Adrenal gland (tissue), 12 donors: Measurements from ENCODE around the gene ESRRB. TPM values are rescaled to one million over a fixed set of nuclear protein-coding genes. Genes with fewer than 3 reads are reported as not detected.

Source experiments
- DNase-seq, 7 donors: peaks; one replicate each; pipeline ENCODE4 v3.0.0-alpha.2; 2019 to 2020
- H3K27ac ChIP-seq, 5 donors: fragments of 200-600 bp; sonication (generic) in 4 of 5; 1 replicate in 3 of 5; 2 replicates in 2 of 5; pipeline versions ENCODE4 v1.5.1 to v1.8.0; 2016 to 2020; ENCODE audit warnings: mild to moderate bottlenecking in 1 of 5
- H3K27me3 ChIP-seq: fragments of 200-600 bp; 2 replicates; pipeline ENCODE4 v1.8.0; 2021
- H3K36me3 ChIP-seq, 2 donors: fragments of 200-600 bp; replicated peaks in 1 of 2; 1 replicate in 1 of 2; 2 replicates in 1 of 2; pipeline versions ENCODE4 v1.5.1 to v1.8.0; 2018 to 2022
- H3K4me1 ChIP-seq, 2 donors: fragments of 200-600 bp; replicated peaks in 1 of 2; 1 replicate in 1 of 2; 2 replicates in 1 of 2; pipeline versions ENCODE4 v1.5.1 to v1.8.0; 2018 to 2021
- H3K4me3 ChIP-seq, 4 donors: fragments of 200-600 bp; sonication (generic) in 3 of 4; one replicate each; pipeline ENCODE4 v1.5.1; 2016 to 2018
- H3K9me3 ChIP-seq, 3 donors: fragments of 200-600 bp; sonication (generic) in 1 of 3; replicated peaks in 1 of 3; 1 replicate in 2 of 3; 2 replicates in 1 of 3; pipeline versions ENCODE4 v1.5.1 to v1.8.0; 2016 to 2021
- POLR2A ChIP-seq, 2 donors: fragments of 450-650 bp; IDR thresholded peaks; one replicate each; pipeline ENCODE4 v1.6.1; 2017; ENCODE audit warnings: antibody characterized with exemption in 2 of 2, mild to moderate bottlenecking in 2 of 2, moderate library complexity in 1 of 2
- WGBS, 4 donors: extraction: QIAGEN DNeasy Blood & Tissue Kit in 2 of 4; methylation state at CpG; one replicate each; pipeline versions ENCODE4 v1.1.5 to v1.1.7; 2013 to 2017; 5-methylcytosine and 5-hydroxymethylcytosine counted together
- intact Hi-C, 2 donors: fragments of 100-400 bp; cut with DNase I; formaldehyde crosslinking; loops; one replicate each; pipeline versions ENCODE4 v1.14.1 to v1.15.0; 2022 to 2023
- polyA plus RNA-seq, 3 donors: library from polyadenylated mRNA; stranded (reverse); fragments of 200-250 nt in 2 of 3; fragments of 350-450 nt in 1 of 3; fragmentation: Illumina TruSeq in 1 of 3; extraction: RNeasy Lipid Tissue Mini Kit (QIAGEN cat#74804) in 1 of 3; gene quantifications; one replicate each; pipeline ENCODE4 v1.2.3, GENCODE V29; 2013 to 2014
- total RNA-seq, 9 donors: library from RNA; depleted of rRNA in 4 of 9; stranded (reverse); fragments of >200 nt in 4 of 9; fragments of 120-200 nt in 1 of 9; fragmentation: NEBNext Ultra II Directional in 1 of 9; extraction: Animal tissue kit (Norgen Biotek cat#: 25700) in 1 of 9; gene quantifications; one replicate each; pipeline versions ENCODE4 v1.1.0 to v1.2.4, GENCODE V29; 2013 to 2023
- TF ChIP-seq, protein P1 (sequence below), 6 experiments: fragments of 450-650 bp in 4 of 6; fragments of 200-600 bp in 2 of 6; sonication (generic) in 1 of 6; IDR thresholded peaks; 1 replicate in 5 of 6; 2 replicates in 1 of 6; pipeline versions ENCODE4 v1.5.1 to v1.8.0; 2016 to 2021; ENCODE audit warnings: antibody characterized with exemption in 6 of 6, mild to moderate bottlenecking in 2 of 6, moderate library complexity in 1 of 6
- donor health status: healthy with polysubstance abuse.
- donor health status: Bipolar disorder and iron deficiency.
- donor health status: DM: yes; HTN: yes; CAD: no.
- donor health status: DM: no; HTN: no; CAD: no.
- donor health status: DM: no; HTN: no; CAD: no.
- donor health status: DM: yes; HTN: yes; CAD: no.

ESRRB gene
- total and polyA plus RNA-seq, 12 donors = 0.06 to 0.55 (median 0.23) TPM; not detected in 5

DNA sequence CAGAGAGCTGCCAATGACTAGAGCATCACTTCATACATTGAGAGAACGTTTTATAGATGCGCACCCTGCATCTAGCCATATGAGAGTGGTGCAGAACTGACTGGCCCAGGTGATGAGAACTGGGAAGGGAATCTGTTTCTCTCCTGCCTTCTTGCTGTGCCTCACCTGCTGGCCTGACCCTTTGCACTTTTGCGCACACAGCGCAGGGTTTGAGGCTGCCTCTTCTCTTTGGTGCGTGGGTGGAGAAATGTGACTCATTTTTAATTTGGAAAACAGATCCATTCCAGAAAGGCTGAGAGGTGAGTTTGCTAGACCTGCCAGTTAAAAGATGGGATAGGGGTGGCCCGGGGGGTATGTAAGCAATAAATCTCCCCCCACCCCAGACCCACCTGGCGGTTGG is 453 bp upstream of the ESRRB start:
- DNase-seq = no peak
- H3K27ac ChIP-seq = no peak overlapping the region
- peaks cover 26% of the 10 kb centered on the region for H3K27me3 ChIP-seq
- no peaks in the 10 kb centered on the region for H3K9me3 ChIP-seq
- no peak overlapping the region for H3K4me3 ChIP-seq
- TF ChIP-seq, protein P1, sequence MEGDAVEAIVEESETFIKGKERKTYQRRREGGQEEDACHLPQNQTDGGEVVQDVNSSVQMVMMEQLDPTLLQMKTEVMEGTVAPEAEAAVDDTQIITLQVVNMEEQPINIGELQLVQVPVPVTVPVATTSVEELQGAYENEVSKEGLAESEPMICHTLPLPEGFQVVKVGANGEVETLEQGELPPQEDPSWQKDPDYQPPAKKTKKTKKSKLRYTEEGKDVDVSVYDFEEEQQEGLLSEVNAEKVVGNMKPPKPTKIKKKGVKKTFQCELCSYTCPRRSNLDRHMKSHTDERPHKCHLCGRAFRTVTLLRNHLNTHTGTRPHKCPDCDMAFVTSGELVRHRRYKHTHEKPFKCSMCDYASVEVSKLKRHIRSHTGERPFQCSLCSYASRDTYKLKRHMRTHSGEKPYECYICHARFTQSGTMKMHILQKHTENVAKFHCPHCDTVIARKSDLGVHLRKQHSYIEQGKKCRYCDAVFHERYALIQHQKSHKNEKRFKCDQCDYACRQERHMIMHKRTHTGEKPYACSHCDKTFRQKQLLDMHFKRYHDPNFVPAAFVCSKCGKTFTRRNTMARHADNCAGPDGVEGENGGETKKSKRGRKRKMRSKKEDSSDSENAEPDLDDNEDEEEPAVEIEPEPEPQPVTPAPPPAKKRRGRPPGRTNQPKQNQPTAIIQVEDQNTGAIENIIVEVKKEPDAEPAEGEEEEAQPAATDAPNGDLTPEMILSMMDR (IDR thresholded peaks at IDR 0.05) = no peak
- no peak for TF ChIP-seq POLR2A (IDR thresholded peaks at IDR 0.05)
- peaks cover 0 to 3% of the 10 kb centered on the region in 2 donors for H3K4me1 ChIP-seq
- H3K36me3 ChIP-seq = no peaks in the 10 kb centered on the region
- 30 to 33% (median 31%) methylated on average over 3 to 7 of the region's 7 CpGs for WGBS, 4 donors
- intact Hi-C loops = no loop called here

DNA sequence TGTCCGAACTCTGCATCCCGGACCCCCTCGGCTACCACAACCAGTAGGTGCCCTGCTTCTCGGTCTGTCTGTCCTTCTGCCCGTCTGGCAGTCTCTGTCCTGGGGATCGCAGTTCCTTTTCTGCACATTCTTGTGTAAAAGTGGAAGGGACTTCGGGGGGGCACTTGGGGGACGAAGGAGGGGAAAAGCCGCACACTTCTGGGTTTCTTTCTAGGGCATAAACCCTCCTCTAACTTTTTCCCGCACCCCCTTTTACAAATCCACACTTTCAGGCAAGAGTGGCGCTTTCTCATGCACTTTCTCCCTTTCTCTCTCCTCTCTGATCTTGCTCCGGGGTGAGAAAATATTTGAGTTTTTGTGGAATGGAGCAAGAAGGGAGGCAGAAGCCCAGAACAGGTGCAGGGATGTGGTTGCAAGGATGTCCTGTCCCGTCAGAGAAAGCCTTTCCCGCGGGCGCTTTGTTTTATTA is 506 bp downstream of the ESRRB start:
- intact Hi-C loops = no loop called here
- no peaks in the 10 kb centered on the region for H3K36me3 ChIP-seq
- H3K27me3 ChIP-seq = peaks cover 29% of the 10 kb centered on the region
- H3K4me1 ChIP-seq = peaks cover 0 to 3% of the 10 kb centered on the region in 2 donors
- no peak overlapping the region for H3K27ac ChIP-seq
- TF ChIP-seq, protein P1 (IDR thresholded peaks at IDR 0.05) = no peak
- no peak for TF ChIP-seq POLR2A (IDR thresholded peaks at IDR 0.05)
- H3K4me3 ChIP-seq = peak overlapping the region in 1 of 4 donors; percentile 39
- no peak for DNase-seq
- WGBS, 4 donors = 1 to 3% (median 2%) methylated on average over 16 of the region's 16 CpGs
- H3K9me3 ChIP-seq = no peaks in the 10 kb centered on the region

DNA sequence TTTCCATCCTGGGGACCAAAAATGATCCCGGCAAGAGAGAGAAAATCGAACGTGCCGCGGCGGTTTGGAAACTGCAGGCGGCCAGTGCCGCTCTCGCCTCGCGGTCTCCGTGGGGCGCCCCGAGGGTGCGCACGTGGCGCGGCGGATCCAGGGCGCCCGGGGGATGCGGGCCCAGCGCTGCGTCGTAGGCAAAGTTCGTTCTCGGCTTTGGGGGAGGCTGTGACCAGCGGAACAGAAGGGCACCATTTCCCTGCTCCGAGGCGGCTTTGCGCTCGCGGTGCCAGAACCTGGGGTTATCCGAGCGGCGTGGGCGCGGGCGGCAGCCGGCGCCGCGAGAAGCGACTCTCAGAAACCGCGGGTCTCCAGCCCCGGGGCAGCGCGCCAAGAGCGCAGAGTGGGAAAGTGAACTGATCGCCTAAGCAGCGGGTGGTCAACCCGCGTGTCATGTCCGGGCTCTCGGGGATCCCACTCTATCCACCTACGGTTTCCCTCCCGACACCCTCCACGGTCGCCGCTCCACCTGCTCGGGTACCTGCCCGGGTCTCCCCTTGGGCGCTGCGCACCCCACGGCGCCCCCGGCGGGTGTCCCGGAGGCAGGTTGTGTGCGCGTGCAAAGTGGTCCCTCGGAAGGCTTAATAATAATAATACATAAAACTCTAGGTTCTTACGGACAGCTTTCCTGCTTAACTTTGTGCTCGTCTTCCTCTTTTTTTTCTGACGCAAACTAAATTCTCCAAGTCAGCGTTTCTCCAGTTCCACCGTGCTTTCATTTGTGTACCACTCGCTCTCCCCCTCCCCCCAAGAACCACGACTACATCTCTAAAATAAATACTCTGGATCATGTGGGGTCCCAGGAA is 1.2 kb downstream of the ESRRB start:
- H3K27me3 ChIP-seq = peaks cover 31% of the 10 kb centered on the region
- H3K9me3 ChIP-seq = no peaks in the 10 kb centered on the region
- no peak overlapping the region for H3K27ac ChIP-seq
- intact Hi-C loops = no loop called here
- peak overlapping the region in 1 of 4 donors; percentile 39 for H3K4me3 ChIP-seq
- WGBS, 4 donors = 1 to 2% (median 1%) methylated on average over 30 to 80 of the region's 80 CpGs
- no peak for TF ChIP-seq POLR2A (IDR thresholded peaks at IDR 0.05)
- TF ChIP-seq, protein P1 (IDR thresholded peaks at IDR 0.05) = no peak
- DNase-seq = no peak
- peaks cover 0 to 3% of the 10 kb centered on the region in 2 donors for H3K4me1 ChIP-seq
- no peaks in the 10 kb centered on the region for H3K36me3 ChIP-seq

DNA sequence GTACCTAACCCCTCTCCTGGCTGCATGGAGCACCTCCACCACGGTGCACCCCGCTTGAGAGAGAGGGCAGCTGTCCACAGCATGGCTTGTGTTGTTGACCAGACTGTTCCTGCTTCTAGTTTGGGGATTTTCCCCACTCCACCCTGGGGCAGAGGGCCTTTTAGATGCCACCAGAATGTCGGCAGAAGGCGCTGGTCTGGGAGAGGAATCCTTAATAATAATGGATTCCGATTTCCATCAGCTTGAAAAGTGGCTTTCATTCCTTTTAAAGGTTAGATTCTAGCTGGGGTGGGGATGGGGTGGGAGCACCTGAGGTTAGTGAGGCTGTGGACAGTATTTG is 1.8 kb downstream of the ESRRB start:
- DNase-seq = no peak
- TF ChIP-seq POLR2A (IDR thresholded peaks at IDR 0.05) = no peak
- TF ChIP-seq, protein P1 (IDR thresholded peaks at IDR 0.05) = no peak
- intact Hi-C loops = no loop called here
- Histone ChIP-seq H3K4me3 (no peak overlapping the region), H3K36me3 (no peaks in the 10 kb centered on the region), H3K4me1 (peaks cover 0 to 3% of the 10 kb centered on the region in 2 donors), H3K27me3 (peaks cover 36% of the 10 kb centered on the region), H3K9me3 (no peaks in the 10 kb centered on the region), H3K27ac (no peak overlapping the region)
- WGBS, 4 donors = 14 to 18% (median 14%) methylated on average over 5 of the region's 5 CpGs
